ENCODE measurements around the gene CCSER1.
"Not testable (repeated sequence)": the region's sequence is repeated elsewhere in the genome, so short reads cannot be mapped to it uniquely, and the experiment has no call there.

CCSER1 gene

GRCh38 chr4:91220315-91220714, 1093.1 kb downstream of the CCSER1 start:
- no peak for DNase-seq

- DNase-seq, result no peak
Measured at GRCh38 chr4:91222014-91222413, 1094.8 kb downstream of the CCSER1 start.

DNA sequence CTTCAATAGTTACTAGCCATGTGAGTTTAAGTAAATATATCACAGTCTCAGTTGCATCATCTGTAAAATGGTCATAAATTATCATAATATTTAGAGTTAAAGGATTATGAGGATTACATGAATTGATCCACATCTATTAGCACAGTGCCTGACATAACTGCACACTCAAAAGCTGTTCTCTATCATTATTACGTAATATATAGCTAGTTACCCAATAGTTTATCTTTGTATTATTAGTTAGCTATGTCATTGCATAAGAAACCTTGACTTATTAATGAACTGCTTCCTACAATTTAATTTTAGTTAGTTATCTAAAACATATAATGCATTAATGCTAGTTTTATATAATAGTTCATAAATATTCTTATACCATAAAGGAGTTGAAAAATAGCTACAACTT, 1099.7 kb downstream of the CCSER1 start:
- no peak for DNase-seq

GRCh38 chr4:91228659-91229058, 1101.5 kb downstream of the CCSER1 start:
- DNase-seq, result no peak

- no peak for DNase-seq
Measured at GRCh38 chr4:91233164-91233563, 1106.0 kb downstream of the CCSER1 start.

GRCh38 chr4:91243132-91243531, 1115.9 kb downstream of the CCSER1 start:
- no peak for DNase-seq

DNA sequence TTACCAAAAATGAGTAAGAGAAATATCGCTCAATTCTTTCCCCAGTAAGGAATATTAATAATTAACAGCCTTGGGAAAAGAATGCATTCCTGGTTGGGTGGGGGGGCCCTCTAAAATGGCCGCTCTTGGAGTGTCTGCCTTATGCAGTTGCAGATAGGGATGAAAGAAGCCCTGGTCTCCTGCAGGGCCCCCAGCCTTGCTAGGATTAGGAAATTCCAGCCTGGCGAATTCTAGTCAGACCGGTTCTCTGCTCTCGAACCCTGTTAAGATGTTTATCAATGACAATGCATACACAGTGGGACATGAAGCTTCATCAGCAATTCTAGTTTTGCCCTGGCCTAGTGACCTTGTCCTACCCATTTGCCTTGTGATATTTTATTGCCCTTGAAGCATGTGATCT, 1128.8 kb downstream of the CCSER1 start:
- no peak for DNase-seq

DNA sequence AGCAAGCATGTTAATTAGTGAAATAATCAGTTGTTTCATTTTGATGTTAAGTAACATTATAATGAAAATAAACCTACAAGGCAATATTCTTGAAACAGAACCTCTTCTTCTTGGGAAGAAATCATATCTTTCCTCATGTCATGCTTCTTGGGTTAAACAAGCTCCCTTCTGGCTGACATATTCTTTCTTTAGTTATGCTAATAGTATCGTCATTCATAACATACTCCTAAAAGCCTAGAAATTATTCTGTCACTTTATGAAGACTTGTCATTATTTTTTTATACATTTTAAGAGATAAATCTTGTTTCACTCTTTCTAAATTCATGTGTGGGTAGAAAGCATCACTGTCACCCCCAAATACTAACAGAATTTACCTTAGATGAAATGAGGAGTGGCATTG, 1129.6 kb downstream of the CCSER1 start:
- no peak for DNase-seq

- no peak for DNase-seq
Measured at GRCh38 chr4:91257721-91258120, 1130.5 kb downstream of the CCSER1 start.

DNA sequence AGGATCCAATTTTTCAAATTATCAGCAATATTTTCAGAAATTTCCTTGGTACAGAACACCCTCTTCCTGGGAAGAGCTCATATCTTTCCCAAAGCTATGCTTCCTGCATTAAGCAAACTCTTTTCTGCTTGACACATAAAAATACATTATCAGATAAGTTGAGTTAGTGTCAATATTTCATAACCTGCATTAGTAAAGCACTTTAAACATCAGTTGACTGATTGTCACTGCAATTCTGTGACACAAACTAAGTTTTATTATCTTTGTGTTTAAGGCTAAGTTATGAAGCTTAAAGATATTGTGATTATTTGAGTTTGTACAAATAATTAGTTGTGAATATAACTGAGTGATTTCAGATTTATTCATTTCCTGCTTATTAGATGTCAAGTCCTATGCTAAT, 1131.1 kb downstream of the CCSER1 start:
- no peak for DNase-seq

DNA sequence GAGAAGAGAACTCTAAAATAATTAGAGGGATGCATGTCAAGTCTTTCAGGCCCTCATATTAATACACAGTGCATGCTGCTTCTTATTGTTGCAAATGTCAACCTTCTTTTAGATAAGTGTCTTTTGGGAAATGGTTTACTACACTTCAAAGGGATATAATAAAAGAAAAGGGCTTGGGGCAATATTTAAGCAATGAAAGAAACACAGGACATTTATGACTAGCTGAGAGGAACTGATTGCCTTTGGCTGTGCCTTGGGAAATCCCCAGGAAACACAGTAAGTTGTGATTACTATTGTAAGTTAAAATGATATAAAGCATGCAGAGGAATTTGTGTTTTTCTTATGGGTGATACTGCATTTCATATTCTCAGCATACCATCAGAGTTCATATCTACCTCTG, 1140.3 kb downstream of the CCSER1 start:
- no peak for DNase-seq

- DNase-seq, result not testable (repeated sequence)
Measured at GRCh38 chr4:91268481-91268880, 1141.3 kb downstream of the CCSER1 start.

DNA sequence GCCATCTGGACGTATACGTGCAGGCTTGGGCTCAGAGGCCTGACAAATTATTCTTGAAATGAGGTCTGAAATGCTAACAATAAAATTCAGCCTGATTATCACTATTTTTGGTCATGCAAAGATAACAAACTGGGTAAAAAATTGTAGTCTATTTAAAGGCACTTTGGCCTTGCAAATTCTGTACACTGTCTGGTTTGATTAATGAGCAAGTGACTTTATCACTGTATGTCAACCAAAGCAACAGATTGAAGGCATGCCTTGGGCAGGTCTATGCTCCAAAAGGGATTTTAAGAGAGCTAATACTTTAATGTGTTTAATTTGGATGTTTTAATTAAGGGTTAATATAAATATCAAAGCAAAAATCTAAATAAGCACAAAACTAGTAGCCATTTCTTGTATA, 1141.7 kb downstream of the CCSER1 start:
- DNase-seq, result no peak

- DNase-seq, result no peak
Measured at GRCh38 chr4:91279899-91280298, 1152.7 kb downstream of the CCSER1 start.

- no peak for DNase-seq
Measured at GRCh38 chr4:91280551-91281290, 1153.5 kb downstream of the CCSER1 start.

GRCh38 chr4:91282217-91282616, 1155.0 kb downstream of the CCSER1 start:
- no peak for DNase-seq

DNA sequence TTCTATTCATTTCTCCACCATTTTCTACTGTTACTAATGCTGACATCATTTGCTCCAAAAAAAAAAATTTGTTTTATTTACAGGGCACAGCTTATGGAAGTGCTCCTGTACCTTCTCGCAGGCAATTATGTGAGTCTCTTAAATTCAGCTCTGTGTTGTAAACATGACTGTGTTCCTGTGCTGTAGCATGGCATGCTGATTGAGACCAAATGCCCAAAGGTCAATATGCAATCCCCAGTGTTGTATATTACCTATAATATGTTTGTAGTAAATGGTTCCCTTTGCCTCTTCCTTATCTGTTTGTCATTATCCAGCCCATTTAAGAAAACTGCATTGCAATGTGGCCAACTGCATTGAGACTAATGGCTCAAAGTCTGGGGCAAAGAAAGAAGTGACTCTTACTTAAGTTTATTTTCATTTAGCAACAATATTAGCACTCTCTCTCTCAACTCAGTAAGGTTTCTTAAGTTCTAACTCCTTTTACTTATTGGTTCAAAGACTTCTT, 1156.6 kb downstream of the CCSER1 start:
- DNase-seq, result no peak

- no peak for DNase-seq
Measured at GRCh38 chr4:91284480-91284879, 1157.3 kb downstream of the CCSER1 start.

DNA sequence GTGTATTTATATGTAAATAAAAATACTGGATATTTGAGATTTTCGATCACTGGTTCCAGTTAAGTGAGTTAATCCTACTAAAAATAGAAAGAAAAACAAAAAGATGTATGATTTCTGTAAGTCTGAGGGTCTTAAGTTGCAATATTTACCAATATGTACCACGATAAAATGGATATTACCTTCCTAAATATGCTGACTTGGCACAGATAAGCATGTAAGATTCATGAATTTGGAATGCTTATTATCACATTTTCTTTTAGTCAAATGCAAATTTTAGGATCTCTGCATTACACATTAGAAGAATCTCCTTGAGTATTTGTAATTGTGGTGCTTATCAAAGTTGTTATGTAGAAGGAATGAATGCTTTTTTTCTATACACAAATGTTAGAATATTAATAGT, 1158.3 kb downstream of the CCSER1 start:
- no peak for DNase-seq

DNA sequence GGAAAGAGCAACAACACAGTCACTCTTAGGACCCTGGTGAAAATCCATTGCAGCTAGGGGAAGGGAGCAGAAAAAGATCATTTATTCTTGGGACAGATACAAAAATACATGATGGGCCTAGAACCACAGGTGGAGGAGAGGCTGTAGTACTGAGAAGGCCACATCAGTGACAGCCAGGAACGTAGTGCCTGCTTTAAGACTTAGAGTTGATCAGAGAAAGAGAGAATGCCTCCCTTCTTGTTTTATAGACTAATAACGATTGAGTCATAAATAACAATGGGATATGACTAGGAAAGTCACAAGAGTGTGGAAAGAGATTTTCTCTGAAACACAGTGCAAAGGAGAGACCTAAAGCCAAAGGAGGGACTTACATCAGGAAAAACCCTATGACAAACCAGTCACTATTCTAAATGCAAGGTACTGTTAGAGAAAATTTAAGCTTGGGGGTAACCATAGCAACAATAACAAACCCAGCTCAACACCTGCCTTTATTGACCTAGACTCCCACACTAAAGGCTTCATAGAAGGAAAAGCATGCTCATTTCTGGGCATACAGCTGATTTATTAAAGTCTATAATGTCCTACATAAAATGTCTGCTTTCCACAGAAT, 1161.6 kb downstream of the CCSER1 start:
- no peak for DNase-seq

DNA sequence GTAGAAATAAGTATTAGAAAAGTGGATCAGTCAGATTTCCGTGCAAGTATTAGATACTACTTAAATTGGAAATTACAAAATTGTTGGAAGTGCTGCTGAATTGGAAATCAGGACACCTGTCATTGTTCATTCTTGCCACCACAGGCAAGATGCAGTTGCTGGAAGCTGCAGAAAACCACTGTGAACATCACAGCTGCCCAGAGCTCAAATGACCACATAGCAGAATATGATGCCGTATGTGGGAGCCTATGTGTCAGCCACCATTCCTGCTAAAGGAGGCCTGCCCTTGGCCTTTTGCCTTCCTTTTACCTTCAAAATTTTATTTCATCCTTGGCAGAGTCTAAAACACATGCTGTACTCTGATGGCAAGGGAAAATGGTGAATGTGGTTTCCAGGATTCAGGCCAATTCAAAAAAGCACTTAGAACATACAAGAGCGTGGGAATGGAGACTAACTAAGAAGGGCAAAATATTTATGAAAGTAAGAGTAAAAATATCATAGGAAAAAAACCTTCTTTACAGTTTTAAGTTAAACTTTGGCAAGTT, 1171.0 kb downstream of the CCSER1 start:
- no peak for DNase-seq

- DNase-seq, result no peak
Measured at GRCh38 chr4:91298824-91299223, 1171.6 kb downstream of the CCSER1 start.

DNA sequence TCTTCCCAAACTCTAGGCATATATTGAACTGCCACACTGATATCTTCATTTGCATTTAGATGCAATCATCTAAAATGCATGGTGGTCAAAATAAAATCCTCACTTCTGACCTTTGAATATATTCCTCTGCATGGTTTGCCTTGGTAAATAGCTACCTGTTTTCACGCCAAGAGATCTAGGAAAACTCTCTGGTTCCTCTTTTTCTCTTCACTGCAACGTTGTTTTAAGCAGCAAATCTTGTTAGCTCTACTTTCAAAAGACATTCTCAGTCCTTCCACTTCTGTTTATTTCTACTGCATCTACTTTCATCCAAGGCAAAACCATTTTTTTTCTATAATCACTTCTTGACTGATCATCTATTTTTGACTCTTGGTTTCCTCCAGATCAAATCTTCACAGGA, 1174.9 kb downstream of the CCSER1 start:
- no peak for DNase-seq

GRCh38 chr4:91304292-91304691, 1177.1 kb downstream of the CCSER1 start:
- no peak for DNase-seq
